Upper lobe of left lung (tissue), 4 donors: ENCODE measurements around the gene EREG.

Source experiments
- CTCF ChIP-seq, 6 experiments: fragments of 450-650 bp in 4 of 6; fragments of 200-600 bp in 2 of 6; sonication (generic) in 2 of 6; IDR thresholded peaks; one replicate each; pipeline ENCODE4 v1.5.1; 2016 to 2019; ENCODE audit warnings: antibody characterized with exemption in 6 of 6
- EP300 ChIP-seq, 4 donors: sonication (generic); formaldehyde crosslinking; IDR thresholded peaks; one replicate each; pipeline ENCODE4 v1.5.1; 2017; ENCODE audit warnings: antibody characterized with exemption in 4 of 4, control low read depth in 2 of 4
- POLR2A ChIP-seq, 4 donors: fragments of 450-650 bp; IDR thresholded peaks; one replicate each; pipeline ENCODE4 v1.5.1; 2016 to 2017; ENCODE audit warnings: antibody characterized with exemption in 4 of 4, mild to moderate bottlenecking in 2 of 4

GRCh38 chr4:74376888-74377483 lies 12.0 kb downstream of the EREG start:
- TF ChIP-seq CTCF (IDR thresholded peaks at IDR 0.05) (peak; percentile 44 to 70 (median 56)), POLR2A (IDR thresholded peaks at IDR 0.05) (no peak), EP300 (IDR thresholded peaks at IDR 0.05) (no peak)
